ENCODE data around the gene NETO1. TPM values are rescaled to one million over a fixed set of nuclear protein-coding genes. Genes with fewer than 3 reads are reported as not detected.

NETO1 gene
- polyA plus RNA-seq, 1 donor (not counting 4 experiments of a cell fraction or from before 2014, with no cell fraction given): 19.2 TPM

DNA sequence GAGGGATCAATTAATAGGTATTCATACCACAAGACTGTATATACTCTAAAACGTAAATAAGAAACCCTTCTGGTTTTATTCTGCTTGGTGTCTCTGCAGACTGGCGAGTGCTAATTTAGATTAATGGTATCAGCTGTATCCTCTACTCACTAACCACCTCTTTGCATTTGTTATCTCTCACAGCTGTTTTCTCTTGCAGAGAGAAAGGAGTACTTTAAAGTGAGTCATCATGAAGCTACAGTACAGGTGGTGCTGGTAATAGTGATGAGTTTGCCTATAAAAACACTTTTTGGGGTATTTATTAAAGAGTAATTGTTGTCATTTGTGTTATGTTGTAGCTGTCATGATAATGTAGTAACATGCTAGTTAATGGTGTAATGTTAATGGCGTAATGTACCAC is 147.7 kb downstream of the NETO1 start:
- no peaks in the 10 kb centered on the region for H3K79me2 ChIP-seq (ENCODE audit: control insufficient read depth, insufficient read depth, low read length)
- no peak for DNase-seq (ENCODE audit: low read depth, low spot score)
- FAIRE-seq: no peak
- no peak overlapping the region for H3K9ac ChIP-seq (ENCODE audit: control insufficient read depth, extremely low read depth, insufficient read depth, low read length)
- H2AFZ ChIP-seq (ENCODE audit: control insufficient read depth, low read length): no peak overlapping the region
- dilution Hi-C loops (cut with MboI; ENCODE audit: extremely low pct_ligation_motif_present, low sequenced_read_pairs): no loop called here
- H3K4me1 ChIP-seq (ENCODE audit: control insufficient read depth, extremely low read depth, insufficient read depth, low read length): no peaks in the 10 kb centered on the region
- H3K27me3 ChIP-seq (ENCODE audit: control insufficient read depth, extremely low read depth, insufficient read depth, low read length): no peaks in the 10 kb centered on the region
- no peaks in the 10 kb centered on the region for H3K9me3 ChIP-seq (ENCODE audit: control insufficient read depth, low read depth, low read length)
- H3K4me2 ChIP-seq (ENCODE audit: control insufficient read depth, extremely low read depth, insufficient read depth, low read depth, low read length): no peak overlapping the region
- no peak for TF ChIP-seq EZH2 (IDR thresholded peaks at IDR 0.05; ENCODE audit: low read length)
- TF ChIP-seq, protein P1, sequence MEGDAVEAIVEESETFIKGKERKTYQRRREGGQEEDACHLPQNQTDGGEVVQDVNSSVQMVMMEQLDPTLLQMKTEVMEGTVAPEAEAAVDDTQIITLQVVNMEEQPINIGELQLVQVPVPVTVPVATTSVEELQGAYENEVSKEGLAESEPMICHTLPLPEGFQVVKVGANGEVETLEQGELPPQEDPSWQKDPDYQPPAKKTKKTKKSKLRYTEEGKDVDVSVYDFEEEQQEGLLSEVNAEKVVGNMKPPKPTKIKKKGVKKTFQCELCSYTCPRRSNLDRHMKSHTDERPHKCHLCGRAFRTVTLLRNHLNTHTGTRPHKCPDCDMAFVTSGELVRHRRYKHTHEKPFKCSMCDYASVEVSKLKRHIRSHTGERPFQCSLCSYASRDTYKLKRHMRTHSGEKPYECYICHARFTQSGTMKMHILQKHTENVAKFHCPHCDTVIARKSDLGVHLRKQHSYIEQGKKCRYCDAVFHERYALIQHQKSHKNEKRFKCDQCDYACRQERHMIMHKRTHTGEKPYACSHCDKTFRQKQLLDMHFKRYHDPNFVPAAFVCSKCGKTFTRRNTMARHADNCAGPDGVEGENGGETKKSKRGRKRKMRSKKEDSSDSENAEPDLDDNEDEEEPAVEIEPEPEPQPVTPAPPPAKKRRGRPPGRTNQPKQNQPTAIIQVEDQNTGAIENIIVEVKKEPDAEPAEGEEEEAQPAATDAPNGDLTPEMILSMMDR (optimal IDR thresholded peaks at IDR 0.05 in 1 of 3, IDR thresholded peaks at IDR 0.05 in 1 of 3, conservative IDR thresholded peaks at IDR 0.05 in 1 of 3; ENCODE audit: extremely low read depth in 1 of 3, insufficient read depth in 2 of 3, low read length in 3 of 3): no peak
- no peaks in the 10 kb centered on the region for H3K9me1 ChIP-seq (ENCODE audit: control insufficient read depth, extremely low read depth, insufficient read depth, low read length)
- H3K4me3 ChIP-seq (ENCODE audit: control insufficient read depth in 2 of 3, extremely low read depth in 1 of 3, insufficient read depth in 2 of 3, low read depth in 1 of 3, low read length in 3 of 3): no peak overlapping the region
- no peaks in the 10 kb centered on the region for H4K20me1 ChIP-seq (ENCODE audit: control insufficient read depth, extremely low read depth, insufficient read depth, low read length)
- H3K27ac ChIP-seq (ENCODE audit: control insufficient read depth, insufficient read depth, low read length): no peak overlapping the region
- no peaks in the 10 kb centered on the region for H3K36me3 ChIP-seq (ENCODE audit: control insufficient read depth in 2 of 2, extremely low read depth in 1 of 2, insufficient read depth in 2 of 2, low read length in 2 of 2)

DNA sequence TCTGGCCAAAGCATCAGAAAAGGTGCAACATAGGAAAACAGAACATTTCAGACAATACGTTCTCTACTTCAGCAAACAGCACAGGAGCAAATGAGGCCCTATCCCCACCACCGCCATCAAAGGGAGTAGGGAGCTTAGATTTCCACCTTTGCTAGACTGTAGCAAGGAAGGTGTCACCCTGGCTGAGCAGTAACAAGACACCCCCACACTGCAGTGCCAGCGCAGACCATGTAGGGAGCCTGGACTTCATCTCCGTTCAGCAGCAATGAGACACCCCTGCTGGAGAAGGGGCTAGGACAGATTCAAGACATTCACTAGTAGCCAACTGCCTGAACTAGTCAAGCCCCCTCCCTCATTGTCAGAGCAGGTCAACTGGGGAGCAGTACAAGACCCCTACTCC is 163.6 kb downstream of the NETO1 start:
- Histone ChIP-seq H3K4me1 (ENCODE audit: control insufficient read depth, extremely low read depth, insufficient read depth, low read length) (no peaks in the 10 kb centered on the region), H3K36me3 (ENCODE audit: control insufficient read depth in 2 of 2, extremely low read depth in 1 of 2, insufficient read depth in 2 of 2, low read length in 2 of 2) (no peaks in the 10 kb centered on the region), H3K4me2 (ENCODE audit: control insufficient read depth, extremely low read depth, insufficient read depth, low read depth, low read length) (no peak overlapping the region), H3K4me3 (ENCODE audit: control insufficient read depth in 2 of 3, extremely low read depth in 1 of 3, insufficient read depth in 2 of 3, low read depth in 1 of 3, low read length in 3 of 3) (no peak overlapping the region), H3K79me2 (ENCODE audit: control insufficient read depth, insufficient read depth, low read length) (no peaks in the 10 kb centered on the region), H3K9ac (ENCODE audit: control insufficient read depth, extremely low read depth, insufficient read depth, low read length) (no peak overlapping the region), H4K20me1 (ENCODE audit: control insufficient read depth, extremely low read depth, insufficient read depth, low read length) (no peaks in the 10 kb centered on the region), H3K9me3 (ENCODE audit: control insufficient read depth, low read depth, low read length) (no peaks in the 10 kb centered on the region), H3K9me1 (ENCODE audit: control insufficient read depth, extremely low read depth, insufficient read depth, low read length) (no peaks in the 10 kb centered on the region), H2AFZ (ENCODE audit: control insufficient read depth, low read length) (no peak overlapping the region), H3K27me3 (ENCODE audit: control insufficient read depth, extremely low read depth, insufficient read depth, low read length) (no peaks in the 10 kb centered on the region), H3K27ac (ENCODE audit: control insufficient read depth, insufficient read depth, low read length) (no peak overlapping the region)
- FAIRE-seq: no peak
- TF ChIP-seq, protein P1 (optimal IDR thresholded peaks at IDR 0.05 in 1 of 3, IDR thresholded peaks at IDR 0.05 in 1 of 3, conservative IDR thresholded peaks at IDR 0.05 in 1 of 3; ENCODE audit: extremely low read depth in 1 of 3, insufficient read depth in 2 of 3, low read length in 3 of 3): no peak
- no peak for TF ChIP-seq EZH2 (IDR thresholded peaks at IDR 0.05; ENCODE audit: low read length)
- no peak for DNase-seq (ENCODE audit: low read depth, low spot score)
- dilution Hi-C loops (cut with MboI; ENCODE audit: extremely low pct_ligation_motif_present, low sequenced_read_pairs): no loop called here
